GM19240 (cell line): ENCODE data around the gene SKAP1.
A peak's percentile ranks its signal among the peaks of the same experiment; 100 is the strongest.
"Not testable (repeated sequence)": the region's sequence is repeated elsewhere in the genome, so short reads cannot be mapped to it uniquely, and the experiment has no call there.

Experiments used
- DNase-seq: peaks from one replicate; pipeline ENCODE4 v3.0.0; 2011; ENCODE audit warnings: low spot score; ENCODE audit not compliant: insufficient read length

SKAP1 gene

DNA sequence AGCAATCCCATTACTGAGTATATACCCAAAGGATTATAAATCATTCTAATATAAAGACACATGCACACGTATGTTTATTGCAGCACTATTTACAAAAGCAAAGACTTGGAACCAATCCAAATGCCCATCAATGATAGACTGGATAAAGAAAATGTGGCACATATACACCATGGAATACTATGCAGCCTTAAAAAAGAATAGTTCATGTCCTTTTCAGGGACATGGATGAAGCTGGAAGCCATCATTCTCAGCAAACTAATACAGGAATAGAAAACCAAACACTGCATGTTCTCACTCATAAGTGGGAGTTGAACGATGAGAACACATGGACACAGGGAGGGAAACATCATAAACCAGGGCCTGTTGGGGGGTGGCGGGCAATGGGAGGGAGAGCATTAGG lies 19.3 kb upstream of the SKAP1 start:
- not testable (repeated sequence) for DNase-seq

DNA sequence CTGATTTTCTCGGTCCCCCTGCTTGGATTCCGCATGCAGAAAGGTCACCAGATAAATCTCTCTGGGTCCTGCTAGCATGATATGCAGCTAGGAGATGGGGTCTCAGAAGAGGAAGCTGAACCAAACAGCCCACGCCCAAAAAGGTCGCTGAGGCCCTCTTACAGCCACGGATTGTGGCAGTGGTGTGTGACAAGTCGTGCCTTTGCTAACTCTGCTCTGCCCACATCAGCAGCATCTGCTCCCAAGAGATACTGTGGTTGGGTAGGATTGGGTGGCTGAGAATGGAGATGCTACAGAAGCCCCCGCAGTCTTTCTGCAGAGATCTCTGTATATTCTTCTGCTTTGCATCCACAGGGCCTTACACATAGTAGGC lies 15.2 kb upstream of the SKAP1 start:
- no peak for DNase-seq

DNA sequence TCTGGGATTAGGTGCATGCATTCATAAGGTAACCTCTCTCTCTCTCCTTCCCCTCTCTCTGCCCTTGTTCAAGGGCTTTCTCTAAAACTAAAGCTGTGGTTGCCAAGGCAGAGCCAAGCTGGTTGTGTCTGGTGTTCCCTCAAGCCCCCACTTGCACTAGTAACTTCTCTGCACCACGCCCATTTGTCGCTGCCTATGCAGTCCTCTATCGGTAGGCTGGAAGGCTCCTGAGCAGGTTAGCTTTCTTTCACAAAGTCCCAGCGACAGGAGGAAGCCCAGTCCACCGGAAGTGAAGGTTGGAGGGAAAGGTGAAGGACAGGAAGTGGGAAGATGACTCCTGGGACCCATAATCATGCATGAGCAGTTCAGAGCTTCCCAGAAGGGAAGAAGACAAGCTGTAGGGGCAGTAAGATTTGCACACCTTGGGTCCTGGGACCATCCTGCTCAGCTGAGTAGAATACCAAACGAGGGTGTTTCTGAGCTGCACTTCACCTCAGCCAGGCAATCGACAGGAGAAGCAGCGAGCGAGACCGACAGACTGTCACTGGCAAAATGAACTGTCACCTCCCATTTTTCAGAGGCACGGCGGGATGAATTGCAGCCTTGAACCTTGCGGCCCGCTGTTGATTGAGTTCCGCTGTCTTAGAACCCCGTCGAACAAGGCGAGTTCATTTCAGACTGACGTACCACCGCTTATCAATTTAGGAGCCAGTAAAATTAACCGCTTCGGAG lies 14.7 kb upstream of the SKAP1 start:
- no peak for DNase-seq

DNA sequence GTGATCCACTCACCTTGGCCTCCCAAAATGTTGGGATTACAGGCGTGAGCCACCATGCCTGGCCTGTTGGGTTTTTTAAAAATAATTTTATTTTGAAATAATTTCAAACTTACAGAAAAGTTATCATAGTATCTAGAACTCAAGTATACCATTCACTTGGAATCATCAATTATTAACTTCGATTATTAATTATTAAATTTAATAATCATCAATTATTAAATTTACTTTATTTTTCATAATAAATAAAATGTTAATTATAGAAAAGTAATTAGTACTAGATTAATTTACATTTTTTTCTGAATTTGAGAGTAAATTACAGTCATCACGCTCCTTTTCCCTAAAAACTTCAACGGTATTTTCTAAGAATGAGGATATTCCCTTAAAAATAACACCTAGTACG lies 13.7 kb upstream of the SKAP1 start:
- DNase-seq, result no peak

DNA sequence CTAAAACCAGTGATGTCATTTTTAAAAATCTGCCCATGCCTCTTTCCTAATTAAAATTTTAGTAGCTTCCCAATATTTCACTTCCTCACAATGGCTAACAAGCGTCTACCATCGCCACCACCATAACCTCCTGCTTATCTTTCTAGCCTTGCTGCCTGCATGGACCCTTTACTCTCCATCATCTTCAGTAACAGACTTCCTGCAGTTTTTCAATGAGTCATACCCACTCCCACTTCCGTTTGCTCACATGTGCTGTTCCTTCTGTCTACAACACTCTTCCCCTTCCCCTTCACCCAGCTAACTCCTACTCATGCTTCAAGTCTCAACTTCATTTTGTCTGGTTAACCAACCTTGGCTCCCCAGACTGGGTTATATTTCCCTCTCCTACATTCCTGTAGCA lies 12.8 kb upstream of the SKAP1 start:
- DNase-seq, result no peak

DNA sequence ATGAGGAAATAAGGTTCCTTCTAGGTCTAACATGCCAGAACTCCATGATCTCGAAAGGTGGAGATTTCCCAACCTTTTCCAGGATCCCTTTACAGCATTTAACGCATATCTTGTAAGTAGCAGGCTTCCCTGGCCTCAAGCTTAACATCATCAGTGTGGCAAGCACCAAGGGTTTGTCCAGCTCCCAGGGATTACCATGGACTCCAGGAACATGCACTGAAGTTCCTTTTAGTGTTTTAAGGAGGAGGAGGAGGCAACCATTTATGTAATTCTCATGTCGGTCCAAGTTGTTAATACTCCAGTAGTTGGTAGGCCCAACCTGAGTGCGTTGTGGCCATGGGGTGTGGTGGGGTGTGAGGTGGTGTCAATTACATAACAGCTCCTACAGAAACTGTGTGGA lies 11.8 kb upstream of the SKAP1 start:
- no peak for DNase-seq

DNA sequence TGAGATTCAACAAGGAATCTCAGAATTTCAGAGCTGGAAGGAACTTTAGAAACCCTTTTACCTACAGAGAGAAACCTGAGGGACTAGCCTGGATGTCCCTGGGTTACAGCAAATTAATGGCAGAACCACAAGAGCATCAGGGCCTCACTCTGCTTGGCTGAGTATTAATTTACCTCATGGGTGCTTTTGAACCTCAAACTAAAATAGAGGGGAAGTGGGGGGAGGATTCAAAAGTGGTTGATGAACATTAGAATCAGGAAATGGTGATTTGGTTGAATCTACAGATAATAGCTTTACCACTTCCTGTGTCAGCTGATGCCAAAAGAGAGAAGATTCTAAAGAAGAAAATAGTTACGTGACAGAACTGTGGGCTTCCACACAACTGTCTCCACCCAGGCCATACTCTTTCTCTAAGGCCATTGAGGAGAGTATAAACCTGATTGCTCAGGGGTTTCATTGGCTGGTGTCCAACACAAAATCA lies 11.3 kb upstream of the SKAP1 start:
- peak; percentile 35 for DNase-seq

DNA sequence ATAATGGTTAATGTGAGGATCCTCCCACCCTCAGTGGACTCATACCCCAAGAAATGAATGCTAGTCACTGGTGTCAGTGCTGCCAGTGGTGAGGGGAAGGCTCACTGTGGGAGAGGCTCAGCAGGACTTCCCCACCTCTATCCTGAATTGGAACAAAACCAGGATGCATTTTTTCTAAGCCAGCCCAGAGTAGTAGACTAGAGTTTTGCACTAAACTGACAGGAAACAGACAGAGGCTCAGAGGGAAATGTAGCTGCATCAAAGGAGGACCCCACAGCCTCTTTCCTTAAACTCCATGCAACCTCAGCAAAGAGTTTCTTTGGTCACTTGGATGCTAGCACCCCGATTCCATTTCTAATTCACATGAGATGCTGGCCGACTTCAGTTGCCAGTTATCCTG lies 10.7 kb upstream of the SKAP1 start:
- DNase-seq, result no peak

DNA sequence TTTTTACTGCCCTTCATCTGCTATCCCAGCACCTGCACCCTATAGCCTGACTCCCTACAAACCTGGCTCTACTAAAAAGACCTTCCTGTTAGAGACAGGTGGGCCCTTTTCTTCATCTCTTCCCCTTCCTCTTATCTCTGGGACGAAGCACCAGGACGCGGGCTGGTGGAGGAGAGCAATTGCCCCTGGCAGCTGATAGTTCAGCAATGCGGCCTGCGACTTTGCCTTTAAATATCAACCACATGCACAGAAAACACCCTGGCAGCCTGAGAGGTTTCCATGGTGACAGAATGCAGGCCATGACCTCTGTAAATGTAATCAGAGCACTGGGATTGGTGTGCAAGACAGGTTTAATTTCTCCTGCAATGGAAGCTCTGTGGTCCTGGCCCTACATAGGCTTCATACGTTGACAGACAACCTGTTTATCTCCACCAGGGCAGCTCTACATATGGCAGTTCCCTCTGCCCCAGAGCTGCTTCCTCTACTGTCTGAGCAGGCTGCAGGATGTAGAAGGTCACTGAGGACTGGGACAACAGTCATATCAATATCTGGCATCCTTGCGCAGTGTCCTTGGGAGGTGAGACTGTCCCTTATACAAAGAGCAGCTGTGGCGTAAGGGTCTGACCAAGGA lies 10.0 kb upstream of the SKAP1 start:
- DNase-seq, result no peak

DNA sequence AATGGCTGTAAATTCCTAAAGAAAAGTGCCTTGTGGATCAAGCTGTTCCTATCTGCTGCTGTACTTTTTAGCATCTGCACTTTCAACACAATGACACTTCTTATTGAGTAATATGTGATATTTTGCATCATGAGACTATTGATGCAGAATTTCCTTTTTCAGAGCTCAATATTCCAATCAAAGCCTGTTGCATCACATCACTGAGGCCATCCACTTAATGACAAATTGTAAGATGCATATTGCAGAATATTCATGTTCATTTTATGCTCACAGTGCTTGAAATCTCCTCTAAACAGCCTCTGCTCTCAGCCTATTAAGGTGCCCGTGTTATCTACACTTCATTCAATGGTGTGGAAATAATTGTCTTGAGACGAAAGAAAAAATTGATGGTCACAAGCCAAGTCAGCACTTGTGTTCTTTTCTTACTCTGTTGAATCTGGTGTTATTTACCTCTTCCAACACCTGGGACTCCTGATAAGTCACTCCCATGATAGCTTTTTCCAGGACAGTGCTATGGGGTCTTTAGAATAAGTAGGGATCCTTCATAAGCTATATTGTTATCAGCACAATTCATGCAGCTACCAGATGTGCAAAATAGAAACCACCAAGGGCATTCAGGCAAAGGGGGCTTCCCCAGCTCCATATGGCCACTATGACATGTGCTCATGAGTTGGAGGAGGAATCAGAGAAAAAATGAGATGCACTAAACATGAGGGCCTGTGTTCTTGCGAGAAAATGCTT lies 9.3 kb upstream of the SKAP1 start:
- no peak for DNase-seq

DNA sequence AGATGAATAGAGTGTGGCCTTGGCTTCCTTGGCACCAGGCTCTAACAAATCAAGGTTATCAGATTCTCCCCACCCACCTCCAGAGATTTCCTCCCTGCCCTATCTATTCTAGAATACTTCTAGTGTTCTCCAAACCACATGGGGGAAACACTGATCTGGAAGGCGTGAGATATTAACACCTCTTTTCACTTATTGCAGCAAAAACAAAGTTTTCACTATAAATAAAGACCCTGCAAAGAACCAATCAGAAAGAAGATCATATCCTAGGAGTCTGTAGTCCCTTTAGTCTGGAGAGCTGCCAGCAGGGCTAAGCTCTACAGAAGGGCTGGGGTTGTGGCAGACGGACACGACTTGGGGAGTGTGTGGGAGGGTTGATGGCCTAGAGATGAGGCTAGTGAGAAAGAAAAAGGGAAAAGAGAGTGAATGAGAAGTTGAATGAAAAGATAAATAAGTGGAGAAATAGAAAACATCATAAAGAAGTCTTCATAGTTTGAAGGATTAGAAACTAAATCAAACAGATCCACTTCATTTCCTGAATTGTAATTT lies 8.6 kb upstream of the SKAP1 start:
- DNase-seq, result no peak

DNA sequence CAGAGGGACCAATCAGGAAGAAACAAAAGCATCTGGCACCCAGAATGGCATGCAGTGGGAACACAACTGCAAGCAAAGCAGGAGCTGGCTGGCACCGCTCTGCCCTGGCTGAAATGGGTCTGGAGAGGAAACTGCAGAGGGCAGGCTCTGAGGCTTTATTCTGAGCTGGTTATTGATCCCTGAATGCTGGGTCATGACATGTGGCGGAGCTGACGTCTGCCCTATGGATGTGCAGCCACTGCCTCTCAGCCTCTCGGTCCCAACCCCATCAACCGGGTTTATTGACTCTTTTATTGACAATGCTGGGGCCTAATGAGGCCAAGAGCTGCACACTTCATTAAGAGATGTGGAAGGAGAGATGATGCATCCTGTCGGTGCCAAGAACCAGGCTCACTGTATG lies 3.9 kb upstream of the SKAP1 start:
- no peak for DNase-seq

DNA sequence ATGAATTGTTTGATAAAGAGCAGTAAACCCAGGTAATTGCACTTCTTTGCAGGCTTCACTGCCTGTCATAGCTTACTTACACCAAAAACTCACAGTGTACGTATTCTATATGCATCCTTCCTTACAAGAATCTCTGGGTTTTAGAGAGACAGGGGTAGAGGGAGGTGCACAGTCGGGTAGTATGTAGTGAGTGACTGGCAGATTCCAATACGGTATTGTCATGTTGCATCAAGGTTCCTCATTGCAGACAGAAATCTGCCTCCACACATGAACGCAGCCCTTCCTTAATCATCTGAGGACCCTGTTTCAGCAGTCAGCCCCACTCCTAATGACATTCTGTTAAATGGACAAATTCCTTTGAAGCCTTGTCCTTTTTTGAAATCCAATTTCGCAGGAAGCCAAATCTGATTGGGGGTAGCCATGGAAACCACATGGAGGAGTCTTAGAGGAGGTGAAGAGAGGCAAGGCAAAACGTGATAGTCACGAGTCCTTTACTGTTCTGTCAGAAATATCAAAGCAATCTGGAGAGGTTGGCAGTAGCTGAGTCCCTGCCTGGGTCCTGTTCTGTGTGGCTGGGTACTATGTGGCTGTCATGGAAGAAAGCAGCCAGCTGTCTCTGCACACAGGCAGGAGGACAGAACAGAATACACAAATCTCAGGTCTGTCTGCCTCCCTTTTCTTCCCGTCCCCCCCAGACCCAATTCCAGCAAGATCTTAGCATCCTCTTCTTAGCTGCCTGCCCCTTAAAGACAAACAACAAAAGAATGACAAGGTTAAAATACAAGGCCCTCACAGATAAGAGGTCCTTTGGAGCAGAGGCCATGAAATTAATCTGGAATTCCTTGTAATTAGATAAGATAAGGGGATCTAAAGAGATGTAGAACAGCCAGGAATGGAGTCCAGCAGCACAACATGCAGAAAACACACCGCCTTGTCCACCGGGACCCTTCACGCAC lies 3.1 kb upstream of the SKAP1 start:
- DNase-seq, result no peak

DNA sequence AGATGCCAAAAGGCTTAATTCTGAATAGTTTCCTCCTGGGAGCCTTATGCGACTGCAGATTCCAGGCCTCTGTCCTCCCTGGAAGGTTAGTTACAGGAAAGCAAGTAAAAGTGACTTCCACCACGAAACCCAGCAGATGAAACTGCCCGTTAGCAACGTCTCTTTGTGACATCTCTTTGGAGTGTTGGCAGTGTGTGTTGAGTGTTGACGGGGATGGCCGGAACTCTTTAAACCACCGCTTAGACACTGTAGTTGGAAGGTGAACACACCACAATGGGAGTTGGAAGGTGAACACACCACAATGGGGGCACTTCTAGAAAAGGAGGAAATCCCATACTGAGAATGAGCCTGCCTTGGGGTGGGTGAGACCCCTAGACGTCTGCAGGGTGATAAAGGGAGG lies 858 bp downstream of the SKAP1 start:
- no peak for DNase-seq

DNA sequence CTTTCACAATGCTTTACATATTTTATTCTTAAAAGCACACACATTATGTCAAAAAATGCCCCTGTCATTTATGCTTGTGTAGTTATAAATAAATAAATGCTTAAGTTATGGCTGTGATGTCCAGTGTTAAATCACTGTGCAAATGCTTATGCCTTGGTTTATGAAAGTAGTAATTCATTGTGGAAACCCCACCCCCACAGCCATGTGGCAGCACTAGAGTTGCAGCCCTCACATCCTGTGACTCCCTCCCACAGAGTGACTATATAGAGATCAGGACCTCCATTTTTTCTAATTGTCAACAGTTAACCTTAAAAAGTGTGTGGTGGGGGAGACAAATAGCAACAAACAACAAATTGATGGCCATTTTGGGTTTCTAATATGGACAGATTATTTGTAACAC lies 2.4 kb downstream of the SKAP1 start:
- DNase-seq, result peak; percentile 72

DNA sequence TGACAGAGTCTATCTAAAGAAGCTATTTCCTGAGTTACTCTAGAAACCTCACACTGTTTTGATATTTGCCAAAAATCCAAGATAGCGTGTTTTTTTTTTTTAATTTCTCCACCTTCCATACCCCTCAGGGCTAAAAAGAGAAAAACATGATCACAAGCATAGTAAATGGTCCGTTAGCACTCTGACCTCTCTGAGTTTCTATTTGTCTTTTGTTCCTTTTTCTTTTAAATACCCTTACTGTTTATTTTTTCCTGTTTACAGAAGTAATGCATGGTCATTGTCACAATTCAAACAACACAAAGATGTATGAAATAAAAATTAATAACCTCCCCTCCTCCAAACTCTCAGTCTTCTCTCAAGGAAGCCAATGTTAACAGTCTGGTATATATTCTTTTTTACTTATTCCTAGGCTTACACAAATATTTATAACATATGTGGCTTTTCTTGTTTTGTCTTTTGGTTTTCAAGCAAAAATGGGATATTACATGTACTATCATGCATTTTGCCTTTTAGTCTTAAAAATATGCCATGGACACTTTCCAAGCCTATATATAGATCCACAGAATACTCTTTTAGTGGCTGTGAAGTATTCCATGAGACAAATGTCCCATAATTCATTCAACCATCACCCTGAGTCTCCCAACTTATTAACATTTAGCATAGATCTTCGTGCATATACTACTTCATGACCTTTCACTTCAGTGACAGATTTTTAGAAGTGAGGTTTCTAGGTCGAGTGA lies 3.1 kb downstream of the SKAP1 start:
- DNase-seq, result no peak

DNA sequence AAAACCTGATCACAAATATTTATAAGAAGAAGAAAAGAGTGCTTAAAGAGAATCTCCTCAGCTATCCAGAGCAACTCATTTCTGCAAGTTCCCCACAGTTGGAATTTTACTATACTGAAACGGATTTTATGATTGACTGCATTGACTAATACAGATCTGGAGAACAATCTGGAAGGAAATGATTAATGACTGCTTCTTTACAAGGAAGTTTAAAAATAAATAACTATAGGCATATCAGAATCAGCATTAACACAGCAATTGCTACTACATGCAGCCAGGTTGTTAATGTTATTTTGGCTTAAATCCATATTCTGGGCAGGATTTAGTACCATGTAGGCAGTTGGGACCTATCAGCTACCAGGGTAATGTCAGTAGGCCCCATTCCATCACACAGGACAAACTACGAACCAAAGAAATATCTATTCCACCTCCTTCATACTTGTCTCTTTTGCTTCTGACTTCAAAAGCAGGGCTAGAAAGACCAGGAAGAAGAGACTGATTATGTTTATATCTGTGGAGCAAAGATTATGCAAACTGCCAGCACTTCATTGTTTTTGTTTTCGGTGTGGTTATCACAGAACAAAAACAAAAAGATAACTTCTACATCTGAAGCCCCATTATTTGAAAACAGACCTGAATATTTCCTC lies 3.9 kb downstream of the SKAP1 start:
- no peak for DNase-seq

DNA sequence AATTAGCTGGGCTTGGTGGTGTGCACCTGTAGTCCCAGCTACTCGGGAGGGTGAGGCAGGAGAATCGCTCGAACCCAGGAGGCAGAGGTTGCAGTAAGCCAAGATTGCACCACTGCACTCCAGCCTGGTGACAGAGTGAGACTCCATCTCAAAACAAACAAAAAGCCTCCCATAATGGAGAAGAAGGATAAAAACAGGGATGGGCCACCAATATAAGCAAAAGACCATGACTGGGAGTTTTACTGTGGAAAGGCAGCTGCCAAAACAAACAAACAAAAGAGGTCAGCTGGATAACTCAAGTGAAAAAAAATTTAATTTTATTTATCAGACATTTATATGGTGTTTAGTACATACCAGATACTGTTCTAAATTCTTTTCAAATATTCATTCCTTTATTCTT lies 8.0 kb downstream of the SKAP1 start:
- DNase-seq, result not testable (repeated sequence)

DNA sequence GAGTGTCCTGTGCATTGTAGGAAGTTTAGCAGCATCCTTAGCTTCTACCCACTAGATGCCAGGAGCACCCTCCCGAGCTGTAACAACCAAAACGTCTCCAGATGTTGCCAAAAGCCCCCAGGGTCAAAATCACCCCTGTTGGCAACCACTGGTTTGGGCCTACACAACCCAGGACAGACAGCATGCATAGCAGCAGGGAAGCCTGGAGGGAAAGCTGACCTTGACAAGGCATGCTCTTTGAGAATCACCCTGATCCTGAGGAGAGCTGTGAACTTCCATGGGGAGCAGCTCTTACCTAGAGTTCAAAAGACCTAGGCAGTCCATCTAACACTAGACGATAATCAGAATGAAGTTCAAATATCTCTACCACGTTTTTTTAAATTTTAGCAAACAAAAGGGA lies 9.2 kb downstream of the SKAP1 start:
- no peak for DNase-seq

DNA sequence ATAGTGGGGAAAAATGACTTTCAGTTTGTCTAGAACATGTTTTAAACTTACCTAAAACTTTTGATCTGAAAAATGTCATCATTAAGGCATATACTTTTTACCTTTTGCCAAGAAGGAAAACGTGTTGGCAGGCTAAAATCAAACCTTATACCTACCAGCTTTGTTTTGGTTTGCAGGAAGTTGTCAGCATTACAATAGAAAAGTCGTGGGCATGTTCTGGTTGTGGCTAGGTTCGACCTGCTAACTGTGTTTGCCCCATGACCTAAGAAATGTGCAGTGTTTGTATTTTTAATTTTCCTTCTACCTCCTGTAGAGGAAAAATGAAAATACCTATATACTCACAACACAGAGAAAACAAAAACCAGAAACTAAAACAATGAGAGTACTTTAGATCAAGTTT lies 13.0 kb downstream of the SKAP1 start:
- DNase-seq, result no peak
